T-helper 2 cell (primary cell): ENCODE results near the gene KCNG4.

ENCODE experiments used
- DNase-seq, 5 experiments: peaks; one replicate each; pipeline versions ENCODE4 v3.0.0 to v3.0.0-alpha.2; 2012 to 2022

Gene KCNG4

GRCh38 chr16:84181144-84181915, 58.5 kb downstream of the KCNG4 start:
- no peak for DNase-seq

- DNase-seq, result no peak
Measured at GRCh38 chr16:84180519-84181140, 59.2 kb downstream of the KCNG4 start.

- DNase-seq, result no peak
Measured at GRCh38 chr16:84179612-84180320, 60.0 kb downstream of the KCNG4 start.

- DNase-seq, result no peak
Measured at GRCh38 chr16:84178892-84179611, 60.8 kb downstream of the KCNG4 start.

GRCh38 chr16:84178146-84178765, 61.6 kb downstream of the KCNG4 start:
- no peak for DNase-seq

GRCh38 chr16:84177741-84178073, 62.1 kb downstream of the KCNG4 start:
- DNase-seq, result no peak

- DNase-seq, result no peak
Measured at GRCh38 chr16:84176192-84177053, 63.4 kb downstream of the KCNG4 start.

GRCh38 chr16:84175350-84176081, 64.3 kb downstream of the KCNG4 start:
- DNase-seq, result peak in 3 of 5 experiments; percentile 31 to 48 (median 39)

- DNase-seq, result no peak
Measured at GRCh38 chr16:84174396-84174795, 65.4 kb downstream of the KCNG4 start.

- no peak for DNase-seq
Measured at GRCh38 chr16:84169765-84170310, 70.0 kb downstream of the KCNG4 start.
